ENCODE results near the gene SELP. TPM values are rescaled to one million over a fixed set of nuclear protein-coding genes. Genes with fewer than 3 reads are reported as not detected.

SELP gene
- total RNA-seq, 1 donor from 2014 or later, result 61.5 TPM

DNA sequence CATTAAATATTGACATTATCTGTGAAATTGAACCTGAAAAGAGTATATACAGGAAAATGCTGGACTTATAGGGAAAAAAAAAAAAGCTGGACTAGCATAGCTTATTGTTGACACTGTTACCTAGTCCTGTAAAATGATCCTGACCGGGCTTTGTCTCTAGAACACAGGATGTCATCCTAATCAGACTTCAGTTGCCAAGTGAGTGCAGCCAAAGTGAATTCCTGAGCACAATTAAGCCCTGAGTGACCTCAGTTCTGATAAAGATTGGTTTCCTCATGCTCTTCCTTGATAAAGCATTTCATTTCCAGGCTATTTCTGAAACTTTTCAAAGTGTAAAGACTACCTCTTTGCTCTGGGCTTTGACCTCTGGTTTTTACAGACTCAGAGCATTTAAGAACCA lies 19.8 kb downstream of the SELP start:
- Histone ChIP-seq H3K4me3 (no peak overlapping the region), H3K4me1 (no peaks in the 10 kb centered on the region), H3K9me3 (no peaks in the 10 kb centered on the region), H3K36me3 (no peaks in the 10 kb centered on the region), H3K27me3 (peaks cover 3% of the 10 kb centered on the region), H3K27ac (no peak overlapping the region)
- DNase-seq (no peak), ATAC-seq (no peak)
- TF ChIP-seq CTCF (IDR thresholded peaks at IDR 0.05), result no peak
- intact Hi-C loops (cut with DNase I), result no loop called here

DNA sequence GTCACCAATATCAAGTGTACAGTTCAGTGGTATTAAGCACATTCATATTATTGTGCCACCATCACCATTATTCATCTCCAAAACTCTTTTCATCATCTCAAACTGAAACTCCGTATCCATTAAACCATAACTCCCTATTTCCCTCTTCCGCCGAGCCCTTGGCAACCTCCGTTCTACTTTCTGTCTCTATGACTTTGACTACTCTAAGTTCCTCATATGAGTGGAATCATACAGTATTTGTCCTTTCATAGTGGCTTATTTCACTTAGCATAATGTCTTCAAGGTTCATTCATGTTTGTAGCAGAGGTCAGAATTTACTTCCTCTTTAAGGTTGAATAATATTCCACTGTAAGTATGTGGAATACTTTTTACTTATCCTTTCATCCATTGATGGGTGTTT lies 21.7 kb downstream of the SELP start:
- intact Hi-C loops (cut with DNase I), result no loop called here
- ATAC-seq, result peak; percentile 15

DNA sequence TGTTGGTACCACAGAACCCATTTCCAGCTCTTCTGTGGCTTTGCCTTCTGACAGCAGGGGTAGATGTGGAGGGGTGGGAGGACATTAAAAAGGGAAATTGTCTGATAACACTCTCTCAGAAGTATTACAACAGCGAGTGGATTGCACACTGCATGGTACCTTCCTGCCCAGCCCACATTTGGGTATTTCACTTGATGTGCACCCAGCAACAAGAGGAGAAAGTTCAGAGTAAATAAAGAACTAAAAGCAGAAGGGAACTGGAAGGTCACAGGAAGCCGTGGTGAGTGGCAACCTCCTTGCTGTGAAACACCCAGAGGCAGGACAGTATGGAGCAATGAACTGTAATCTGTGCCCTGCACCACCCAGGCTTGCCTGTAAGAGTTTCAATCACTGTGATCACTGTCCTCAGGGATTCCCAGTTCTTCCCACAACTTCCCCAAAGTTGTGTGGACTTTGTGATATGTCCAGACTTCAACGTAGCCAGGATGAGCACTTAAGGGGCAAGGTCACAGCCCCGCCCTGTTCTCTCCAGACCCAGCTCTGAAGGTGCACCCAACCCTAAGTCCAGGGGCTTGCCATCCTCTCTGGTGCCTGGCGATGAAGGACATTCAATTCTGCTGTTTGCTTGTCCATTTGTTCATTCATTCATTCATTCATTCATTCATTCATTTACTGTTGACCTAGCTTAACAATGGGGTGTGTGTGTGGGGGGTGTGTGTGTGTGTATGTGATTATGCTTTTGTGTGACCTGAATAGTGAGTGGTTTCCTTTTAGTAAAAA lies 25.0 kb downstream of the SELP start:
- H3K27ac ChIP-seq, result no peak overlapping the region

More for the DNA sequence above, 21.7 kb downstream of the SELP start:
- H3K4me3 ChIP-seq, result no peak overlapping the region
- no peak overlapping the region for H3K27ac ChIP-seq
- H3K4me1 ChIP-seq, result no peaks in the 10 kb centered on the region
- DNase-seq, result no peak
- H3K36me3 ChIP-seq, result no peaks in the 10 kb centered on the region
- H3K9me3 ChIP-seq, result no peaks in the 10 kb centered on the region
- TF ChIP-seq CTCF (IDR thresholded peaks at IDR 0.05), result no peak
- peaks cover 3% of the 10 kb centered on the region for H3K27me3 ChIP-seq

GRCh38 chr1:169601096-169601881 lies 28.6 kb downstream of the SELP start:
- H3K9me3 ChIP-seq, result no peaks in the 10 kb centered on the region
- no peak overlapping the region for H3K4me3 ChIP-seq
- peaks cover 4% of the 10 kb centered on the region for H3K4me1 ChIP-seq
- H3K27ac ChIP-seq, result no peak overlapping the region
- peaks cover 3% of the 10 kb centered on the region for H3K27me3 ChIP-seq
- intact Hi-C loops (cut with DNase I), result no loop called here
- H3K36me3 ChIP-seq, result no peaks in the 10 kb centered on the region
- DNase-seq (no peak), ATAC-seq (peak; percentile 51)
- TF ChIP-seq CTCF (IDR thresholded peaks at IDR 0.05), result peak; percentile 55

More for the DNA sequence above, 25.0 kb downstream of the SELP start:
- ATAC-seq, result peak; percentile 91
- Histone ChIP-seq H3K9me3 (no peaks in the 10 kb centered on the region), H3K36me3 (no peaks in the 10 kb centered on the region), H3K27me3 (peaks cover 3% of the 10 kb centered on the region), H3K4me3 (no peak overlapping the region), H3K4me1 (peaks cover 4% of the 10 kb centered on the region)
- intact Hi-C loops (cut with DNase I), result no loop called here
- peak; percentile 66 for DNase-seq
- no peak for TF ChIP-seq CTCF (IDR thresholded peaks at IDR 0.05)

DNA sequence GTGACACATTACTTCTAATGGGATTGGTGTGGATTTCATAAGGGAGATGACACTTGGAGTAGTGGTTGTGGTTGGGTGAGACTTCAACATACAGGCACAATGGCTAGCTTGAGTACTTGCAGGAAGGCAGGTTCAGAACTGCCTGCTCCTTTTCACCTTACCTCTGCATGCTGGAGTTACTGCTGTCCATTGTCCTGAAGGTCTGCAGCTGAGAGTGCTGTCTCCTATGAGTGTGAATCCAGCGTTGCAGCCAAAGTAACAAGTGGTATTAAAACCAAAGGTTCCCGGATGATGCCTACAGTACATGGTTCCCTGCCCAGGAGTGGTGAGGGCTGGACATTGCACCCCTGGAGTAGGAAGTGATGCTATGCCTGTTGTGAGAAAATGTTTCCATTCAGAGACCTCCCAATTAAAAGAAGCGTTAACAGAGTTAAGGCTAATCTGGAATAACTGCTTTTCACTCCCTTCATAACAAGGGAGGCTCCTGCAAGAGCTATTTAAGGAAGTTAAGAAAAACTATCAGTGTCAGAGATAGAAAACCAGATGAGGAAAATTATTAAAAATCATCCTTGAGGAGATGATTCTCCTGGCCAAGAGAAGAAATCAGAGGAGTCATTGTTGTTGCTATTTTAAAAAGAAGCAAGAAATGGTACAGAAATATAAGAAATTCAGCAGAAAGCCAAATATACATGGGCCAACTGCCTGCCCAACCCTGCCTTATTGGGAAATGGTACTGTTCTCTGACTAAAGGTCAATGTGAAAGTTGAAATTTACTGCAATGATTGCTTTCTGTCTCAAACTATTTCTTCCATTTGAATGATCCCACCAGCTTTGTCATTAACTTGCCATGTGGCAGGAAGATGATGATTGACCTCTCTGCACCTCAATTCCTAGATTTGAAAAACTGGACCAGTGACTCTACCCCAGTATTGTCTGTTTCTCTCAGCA lies 33.9 kb downstream of the SELP start:
- ATAC-seq, result peak; percentile 54
- no peaks in the 10 kb centered on the region for H3K4me1 ChIP-seq
- H3K9me3 ChIP-seq, result no peaks in the 10 kb centered on the region
- H3K36me3 ChIP-seq, result no peaks in the 10 kb centered on the region
- no peaks in the 10 kb centered on the region for H3K27me3 ChIP-seq
- no peak for TF ChIP-seq CTCF (IDR thresholded peaks at IDR 0.05)
- H3K27ac ChIP-seq, result no peak overlapping the region
- intact Hi-C loops (cut with DNase I), result no loop called here
- no peak for DNase-seq
- H3K4me3 ChIP-seq, result no peak overlapping the region
